Measurements from ENCODE around the gene MYL12B. TPM values are rescaled to one million over a fixed set of nuclear protein-coding genes. Genes with fewer than 3 reads are reported as not detected.

MYL12B gene
- total RNA-seq, 1 donor from 2014 or later: 433 TPM

- FAIRE-seq (no peak), DNase-seq (ENCODE audit: low read depth) (no peak)
- H4K20me1 ChIP-seq (ENCODE audit: insufficient read depth, low read length): peaks cover 56% of the 10 kb centered on the region
- H3K4me1 Mint-ChIP-seq (ENCODE audit: low read depth, unreplicated experiment): peaks cover 67% of the 10 kb centered on the region
- H3K27ac Mint-ChIP-seq (ENCODE audit: unreplicated experiment): peak overlapping the region; percentile 73
- H3K79me2 ChIP-seq (ENCODE audit: insufficient read depth, low read length): peaks cover 83% of the 10 kb centered on the region
- TF ChIP-seq EZH2 (IDR thresholded peaks at IDR 0.05; ENCODE audit: insufficient read depth, low read length): no peak
- no peak for TF ChIP-seq CTCF (IDR thresholded peaks at IDR 0.05; ENCODE audit: insufficient read depth, low read depth, low read length)
- H3K4me2 ChIP-seq (ENCODE audit: low read length): peak overlapping the region; percentile 43
- peak overlapping the region; percentile 86 for H3K27ac ChIP-seq (ENCODE audit: low read depth, low read length)
- no peaks in the 10 kb centered on the region for H3K9me3 ChIP-seq (ENCODE audit: insufficient read depth, low read depth, low read length)
- no peak overlapping the region for H2AFZ ChIP-seq (ENCODE audit: low read depth, low read length)
- H3K4me1 ChIP-seq (ENCODE audit: insufficient read depth, low read length): peaks cover 44% of the 10 kb centered on the region
- H3K36me3 ChIP-seq (ENCODE audit: insufficient read depth, low read length): peaks cover 63% of the 10 kb centered on the region
- no peaks in the 10 kb centered on the region for H3K27me3 Mint-ChIP-seq (ENCODE audit: low read depth, unreplicated experiment)
- no peaks in the 10 kb centered on the region for H3K9me3 Mint-ChIP-seq (ENCODE audit: unreplicated experiment)
- peaks cover 11% of the 10 kb centered on the region for H3K36me3 Mint-ChIP-seq (ENCODE audit: low read depth, unreplicated experiment)
- no peak overlapping the region for H3K4me3 ChIP-seq (ENCODE audit: insufficient read depth, low read depth, low read length)
- no peaks in the 10 kb centered on the region for H3K27me3 ChIP-seq (ENCODE audit: insufficient read depth, low read length)
- H3K9ac ChIP-seq (ENCODE audit: low read length): peak overlapping the region; percentile 37
- no peak overlapping the region for H3K4me3 Mint-ChIP-seq (ENCODE audit: unreplicated experiment)
Measured at GRCh38 chr18:3255611-3256165, 6.2 kb upstream of the MYL12B start.

- peaks cover 63% of the 10 kb centered on the region for H3K36me3 ChIP-seq (ENCODE audit: insufficient read depth, low read length)
- H4K20me1 ChIP-seq (ENCODE audit: insufficient read depth, low read length): peaks cover 55% of the 10 kb centered on the region
- Mint-ChIP-seq H3K4me3 (ENCODE audit: unreplicated experiment) (no peak overlapping the region), H3K36me3 (ENCODE audit: low read depth, unreplicated experiment) (peaks cover 11% of the 10 kb centered on the region), H3K9me3 (ENCODE audit: unreplicated experiment) (no peaks in the 10 kb centered on the region), H3K4me1 (ENCODE audit: low read depth, unreplicated experiment) (peaks cover 71% of the 10 kb centered on the region), H3K27ac (ENCODE audit: unreplicated experiment) (peak overlapping the region; percentile 84), H3K27me3 (ENCODE audit: low read depth, unreplicated experiment) (no peaks in the 10 kb centered on the region)
- peak overlapping the region; percentile 76 for H3K4me2 ChIP-seq (ENCODE audit: low read length)
- peak overlapping the region; percentile 86 for H3K27ac ChIP-seq (ENCODE audit: low read depth, low read length)
- H3K27me3 ChIP-seq (ENCODE audit: insufficient read depth, low read length): no peaks in the 10 kb centered on the region
- H3K9ac ChIP-seq (ENCODE audit: low read length): peak overlapping the region; percentile 72
- FAIRE-seq (peak; percentile 73), DNase-seq (ENCODE audit: low read depth) (peak; percentile 72)
- H3K79me2 ChIP-seq (ENCODE audit: insufficient read depth, low read length): peaks cover 75% of the 10 kb centered on the region
- H3K4me1 ChIP-seq (ENCODE audit: insufficient read depth, low read length): peaks cover 44% of the 10 kb centered on the region
- no peak overlapping the region for H3K4me3 ChIP-seq (ENCODE audit: insufficient read depth, low read depth, low read length)
- no peak overlapping the region for H2AFZ ChIP-seq (ENCODE audit: low read depth, low read length)
- TF ChIP-seq CTCF (IDR thresholded peaks at IDR 0.05; ENCODE audit: insufficient read depth, low read depth, low read length): no peak
- TF ChIP-seq EZH2 (IDR thresholded peaks at IDR 0.05; ENCODE audit: insufficient read depth, low read length): no peak
- H3K9me3 ChIP-seq (ENCODE audit: insufficient read depth, low read depth, low read length): no peaks in the 10 kb centered on the region
Measured at GRCh38 chr18:3256693-3257626, 5.0 kb upstream of the MYL12B start.

Measured in astrocyte (in vitro differentiated cells and primary cell).